ENCODE results near the gene RILP.
A peak's percentile ranks its signal among the peaks of the same experiment; 100 is the strongest.

RILP gene

DNA sequence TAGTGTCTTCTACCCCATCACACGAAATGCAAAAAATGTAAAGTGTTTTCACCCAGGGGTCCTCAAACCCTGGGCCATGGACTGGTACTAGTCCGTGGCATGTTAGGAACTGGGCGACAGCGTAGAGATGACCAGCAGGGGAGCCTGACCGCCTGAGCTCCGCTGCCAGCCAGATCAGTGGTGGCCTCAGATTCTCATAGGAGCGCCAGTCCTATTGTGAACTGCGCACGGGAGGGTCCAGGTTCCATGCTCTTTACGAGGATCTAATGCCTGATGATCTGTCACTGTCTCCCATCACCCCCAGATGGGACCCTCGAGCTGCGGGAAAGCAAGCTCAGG lies 8.6 kb downstream of the RILP start:
- Histone ChIP-seq H3K4ac (ENCODE audit: low read depth, low read length) (no peak overlapping the region), H3K4me2 (ENCODE audit: low read length) (no peak overlapping the region), H4K5ac (ENCODE audit: low read length) (no peak overlapping the region), H2BK15ac (replicated peaks; ENCODE audit: low read depth) (no peak overlapping the region), H2BK120ac (ENCODE audit: low read depth, low read length) (no peak overlapping the region), H3K27me3 (ENCODE audit: insufficient read depth, low read length, poor library complexity) (no peaks in the 10 kb centered on the region), H3K23ac (ENCODE audit: low read length) (no peak overlapping the region), H2AK5ac (ENCODE audit: low read length) (no peak overlapping the region), H3K4me3 (ENCODE audit: low read length) (no peak overlapping the region), H4K8ac (ENCODE audit: low read depth, low read length) (no peak overlapping the region), H3K36me3 (ENCODE audit: control insufficient read depth, insufficient read depth, low read length) (no peaks in the 10 kb centered on the region), H3K79me1 (ENCODE audit: low read length) (no peaks in the 10 kb centered on the region), H3K9ac (ENCODE audit: low read length) (no peak overlapping the region), H3K4me1 (ENCODE audit: control insufficient read depth, low read depth, low read length) (peaks cover 8% of the 10 kb centered on the region), H3K56ac (ENCODE audit: low read length) (no peak overlapping the region), H3K18ac (ENCODE audit: low read length) (no peak overlapping the region), H3K79me2 (ENCODE audit: control insufficient read depth, insufficient read depth, low read length) (no peaks in the 10 kb centered on the region), H3K27ac (ENCODE audit: low read depth, low read length) (no peak overlapping the region), H2BK5ac (ENCODE audit: low read length) (no peak overlapping the region)
- WGBS (ENCODE audit: extremely low coverage, insufficient coverage, low lambda C conversion rate), result no CpG with 5 or more reads among the region's 12 CpGs
- DNase-seq, result no peak

DNA sequence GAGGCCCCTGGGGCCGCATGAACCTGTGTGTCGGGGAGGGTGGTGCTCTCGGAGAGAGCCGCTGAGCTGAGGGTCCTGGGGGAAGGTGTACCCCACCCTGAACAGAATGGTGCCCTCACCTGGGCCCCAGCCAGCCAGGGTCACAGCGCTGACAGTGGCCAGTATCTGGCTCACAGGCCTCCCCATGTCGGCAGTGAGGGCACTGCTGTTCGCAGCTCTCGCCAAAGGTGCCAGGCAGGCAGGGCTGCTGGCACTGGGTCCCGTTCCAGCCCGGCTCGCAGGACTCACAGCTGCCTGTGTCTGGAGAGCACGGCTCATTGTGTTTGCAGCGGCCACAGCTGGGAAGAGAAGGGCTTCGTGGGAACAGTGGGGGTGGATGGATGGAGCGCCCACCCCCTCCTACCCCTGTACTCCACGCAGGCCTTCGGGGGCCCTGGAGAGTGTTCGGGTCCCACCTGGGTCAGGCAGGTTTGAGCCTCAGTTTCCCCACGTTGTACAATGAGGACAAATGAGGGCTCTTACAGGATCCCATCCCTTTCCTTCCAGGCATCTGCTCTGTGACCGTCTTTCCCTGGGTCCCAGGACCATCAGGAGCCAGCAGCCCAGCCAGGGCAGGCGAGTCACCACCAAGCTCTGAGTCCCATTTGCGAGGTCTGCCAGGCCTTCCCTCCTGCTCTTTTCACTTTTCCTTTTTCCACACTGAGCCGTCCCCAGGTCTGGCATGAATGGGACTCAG lies 9.2 kb downstream of the RILP start:
- H3K9ac ChIP-seq (ENCODE audit: low read length), result no peak overlapping the region
- no peak overlapping the region for H2BK120ac ChIP-seq (ENCODE audit: low read depth, low read length)
- H3K27ac ChIP-seq (ENCODE audit: low read depth, low read length), result no peak overlapping the region
- no peaks in the 10 kb centered on the region for H3K36me3 ChIP-seq (ENCODE audit: control insufficient read depth, insufficient read depth, low read length)
- no peak overlapping the region for H4K5ac ChIP-seq (ENCODE audit: low read length)
- no peak for DNase-seq
- no peaks in the 10 kb centered on the region for H3K27me3 ChIP-seq (ENCODE audit: insufficient read depth, low read length, poor library complexity)
- no peak overlapping the region for H2AK5ac ChIP-seq (ENCODE audit: low read length)
- no CpG with 5 or more reads among the region's 23 CpGs for WGBS (ENCODE audit: extremely low coverage, insufficient coverage, low lambda C conversion rate)
- H3K79me1 ChIP-seq (ENCODE audit: low read length), result no peaks in the 10 kb centered on the region
- peak overlapping the region; percentile 15 for H3K56ac ChIP-seq (ENCODE audit: low read length)
- H2BK15ac ChIP-seq (replicated peaks; ENCODE audit: low read depth), result no peak overlapping the region
- no peak overlapping the region for H3K4me3 ChIP-seq (ENCODE audit: low read length)
- peaks cover 6% of the 10 kb centered on the region for H3K4me1 ChIP-seq (ENCODE audit: control insufficient read depth, low read depth, low read length)
- H3K79me2 ChIP-seq (ENCODE audit: control insufficient read depth, insufficient read depth, low read length), result no peaks in the 10 kb centered on the region
- no peak overlapping the region for H2BK5ac ChIP-seq (ENCODE audit: low read length)
- no peak overlapping the region for H3K18ac ChIP-seq (ENCODE audit: low read length)
- H3K4ac ChIP-seq (ENCODE audit: low read depth, low read length), result no peak overlapping the region
- H3K23ac ChIP-seq (ENCODE audit: low read length), result no peak overlapping the region
- H4K8ac ChIP-seq (ENCODE audit: low read depth, low read length), result no peak overlapping the region
- H3K4me2 ChIP-seq (ENCODE audit: low read length), result no peak overlapping the region

GRCh38 chr17:1639549-1640180 lies 10.0 kb downstream of the RILP start:
- H3K23ac ChIP-seq (ENCODE audit: low read length), result no peak overlapping the region

GRCh38 chr17:1638624-1639300 lies 10.9 kb downstream of the RILP start:
- no peak for DNase-seq

More at GRCh38 chr17:1639549-1640180, 10.0 kb downstream of the RILP start:
- no peaks in the 10 kb centered on the region for H3K27me3 ChIP-seq (ENCODE audit: insufficient read depth, low read length, poor library complexity)
- H3K4me2 ChIP-seq (ENCODE audit: low read length), result no peak overlapping the region
- no peak overlapping the region for H3K27ac ChIP-seq (ENCODE audit: low read depth, low read length)
- no peak overlapping the region for H4K8ac ChIP-seq (ENCODE audit: low read depth, low read length)
- H3K9ac ChIP-seq (ENCODE audit: low read length), result no peak overlapping the region
- WGBS (ENCODE audit: extremely low coverage, insufficient coverage, low lambda C conversion rate), result no CpG with 5 or more reads among the region's 11 CpGs
- H3K4me3 ChIP-seq (ENCODE audit: low read length), result no peak overlapping the region
- H4K5ac ChIP-seq (ENCODE audit: low read length), result no peak overlapping the region
- no peak overlapping the region for H2AK5ac ChIP-seq (ENCODE audit: low read length)
- no peak overlapping the region for H2BK5ac ChIP-seq (ENCODE audit: low read length)
- no peaks in the 10 kb centered on the region for H3K79me2 ChIP-seq (ENCODE audit: control insufficient read depth, insufficient read depth, low read length)
- no peaks in the 10 kb centered on the region for H3K79me1 ChIP-seq (ENCODE audit: low read length)
- no peak overlapping the region for H3K56ac ChIP-seq (ENCODE audit: low read length)
- peak; percentile 52 for DNase-seq
- no peak overlapping the region for H3K4ac ChIP-seq (ENCODE audit: low read depth, low read length)
- no peak overlapping the region for H3K18ac ChIP-seq (ENCODE audit: low read length)
- H2BK15ac ChIP-seq (replicated peaks; ENCODE audit: low read depth), result no peak overlapping the region
- no peaks in the 10 kb centered on the region for H3K36me3 ChIP-seq (ENCODE audit: control insufficient read depth, insufficient read depth, low read length)
- no peak overlapping the region for H2BK120ac ChIP-seq (ENCODE audit: low read depth, low read length)
- H3K4me1 ChIP-seq (ENCODE audit: control insufficient read depth, low read depth, low read length), result peaks cover 2% of the 10 kb centered on the region

DNA sequence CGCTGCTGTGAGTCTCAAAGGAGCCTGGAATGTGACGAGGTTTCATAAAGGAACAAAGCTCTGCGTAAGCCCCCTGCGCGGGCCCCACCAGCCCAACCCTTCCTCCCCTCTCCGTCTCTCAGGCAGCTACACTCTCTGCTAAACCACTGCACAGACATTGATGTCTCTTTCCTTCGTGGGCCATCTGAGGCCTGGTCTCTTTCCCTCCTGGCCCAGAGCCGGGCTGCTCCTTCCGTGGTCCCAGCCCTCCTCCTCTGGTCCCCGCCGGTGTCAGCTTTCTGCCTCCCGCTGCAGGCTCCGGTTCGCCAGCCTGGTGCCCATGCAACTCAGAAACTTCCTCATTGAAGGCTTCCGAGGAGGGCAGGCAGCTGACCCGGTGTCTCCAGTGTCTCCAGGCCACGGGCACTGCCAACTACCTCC lies 11.5 kb downstream of the RILP start:
- DNase-seq, result no peak
- H4K5ac ChIP-seq (ENCODE audit: low read length), result no peak overlapping the region
- H2BK5ac ChIP-seq (ENCODE audit: low read length), result no peak overlapping the region
- H3K4me2 ChIP-seq (ENCODE audit: low read length), result no peak overlapping the region
- no peaks in the 10 kb centered on the region for H3K4me1 ChIP-seq (ENCODE audit: control insufficient read depth, low read depth, low read length)
- no peak overlapping the region for H2AK5ac ChIP-seq (ENCODE audit: low read length)
- no peak overlapping the region for H3K56ac ChIP-seq (ENCODE audit: low read length)
- H3K23ac ChIP-seq (ENCODE audit: low read length), result no peak overlapping the region
- H4K8ac ChIP-seq (ENCODE audit: low read depth, low read length), result no peak overlapping the region
- H3K27ac ChIP-seq (ENCODE audit: low read depth, low read length), result no peak overlapping the region
- H3K36me3 ChIP-seq (ENCODE audit: control insufficient read depth, insufficient read depth, low read length), result no peaks in the 10 kb centered on the region
- no peak overlapping the region for H2BK120ac ChIP-seq (ENCODE audit: low read depth, low read length)
- WGBS (ENCODE audit: extremely low coverage, insufficient coverage, low lambda C conversion rate), result no CpG with 5 or more reads among the region's 17 CpGs
- no peaks in the 10 kb centered on the region for H3K79me1 ChIP-seq (ENCODE audit: low read length)
- H3K79me2 ChIP-seq (ENCODE audit: control insufficient read depth, insufficient read depth, low read length), result no peaks in the 10 kb centered on the region
- no peak overlapping the region for H3K18ac ChIP-seq (ENCODE audit: low read length)
- no peak overlapping the region for H2BK15ac ChIP-seq (replicated peaks; ENCODE audit: low read depth)
- H3K27me3 ChIP-seq (ENCODE audit: insufficient read depth, low read length, poor library complexity), result no peaks in the 10 kb centered on the region
- no peak overlapping the region for H3K4ac ChIP-seq (ENCODE audit: low read depth, low read length)
- H3K9ac ChIP-seq (ENCODE audit: low read length), result no peak overlapping the region
- no peak overlapping the region for H3K4me3 ChIP-seq (ENCODE audit: low read length)

More at GRCh38 chr17:1638624-1639300, 10.9 kb downstream of the RILP start:
- Histone ChIP-seq H3K4me2 (ENCODE audit: low read length) (no peak overlapping the region), H2BK15ac (replicated peaks; ENCODE audit: low read depth) (no peak overlapping the region), H4K5ac (ENCODE audit: low read length) (no peak overlapping the region), H3K23ac (ENCODE audit: low read length) (no peak overlapping the region), H3K4me3 (ENCODE audit: low read length) (no peak overlapping the region), H3K9ac (ENCODE audit: low read length) (no peak overlapping the region), H3K36me3 (ENCODE audit: control insufficient read depth, insufficient read depth, low read length) (no peaks in the 10 kb centered on the region), H2BK5ac (ENCODE audit: low read length) (no peak overlapping the region), H3K18ac (ENCODE audit: low read length) (no peak overlapping the region), H3K27me3 (ENCODE audit: insufficient read depth, low read length, poor library complexity) (no peaks in the 10 kb centered on the region), H3K79me1 (ENCODE audit: low read length) (no peaks in the 10 kb centered on the region), H2AK5ac (ENCODE audit: low read length) (no peak overlapping the region), H3K79me2 (ENCODE audit: control insufficient read depth, insufficient read depth, low read length) (no peaks in the 10 kb centered on the region), H2BK120ac (ENCODE audit: low read depth, low read length) (no peak overlapping the region), H4K8ac (ENCODE audit: low read depth, low read length) (no peak overlapping the region), H3K27ac (ENCODE audit: low read depth, low read length) (no peak overlapping the region), H3K4me1 (ENCODE audit: control insufficient read depth, low read depth, low read length) (no peaks in the 10 kb centered on the region), H3K56ac (ENCODE audit: low read length) (peak overlapping the region; percentile 37), H3K4ac (ENCODE audit: low read depth, low read length) (no peak overlapping the region)
- WGBS (ENCODE audit: extremely low coverage, insufficient coverage, low lambda C conversion rate), result no CpG with 5 or more reads among the region's 19 CpGs

All from mesendoderm (in vitro differentiated cells).